Right ventricle myocardium superior (tissue), 1 donor: ENCODE measurements around the gene SLC5A6. TPM values are rescaled to one million over a fixed set of nuclear protein-coding genes. Genes with fewer than 3 reads are reported as not detected.

Experiments used
- ATAC-seq: fragments of 200-7000 bp; cut with Tn5 transposase; one replicate; pipeline ENCODE4 v1.9.1; 2020; ENCODE audit warnings: mild to moderate bottlenecking; ENCODE audit not compliant: poor library complexity
- DNase-seq: peaks from one replicate; pipeline ENCODE4 v3.0.0-alpha.2; 2020
- intact Hi-C: fragments of 100-400 bp; cut with DNase I; formaldehyde crosslinking; loops from one replicate; pipeline ENCODE4 v1.11.2; 2022
- total RNA-seq: library from RNA; stranded (reverse); fragmentation: NEBNext Ultra II Directional; extraction: Animal tissue kit (Norgen Biotek cat#: 25700); gene quantifications from one replicate; pipeline ENCODE4 v1.2.1, GENCODE V29; 2021
- donor health status: DM: no; HTN: yes; CAD: no; lungs with severe emphysema.

The SLC5A6 gene
- total RNA-seq, 1 donor from 2014 or later: 12.3 TPM

GRCh38 chr2:27154488-27154887 is 57.6 kb downstream of the SLC5A6 start:
- intact Hi-C loops: no loop called here
- ATAC-seq (no peak), DNase-seq (no peak)

- intact Hi-C loops: no loop called here
These were observed 59.1 kb downstream of the SLC5A6 start for GRCh38 chr2:27152796-27153464.

GRCh38 chr2:27152102-27152795 is 59.8 kb downstream of the SLC5A6 start:
- intact Hi-C loops: no loop called here
- DNase-seq (no peak), ATAC-seq (no peak)

More at GRCh38 chr2:27152796-27153464, 59.1 kb downstream of the SLC5A6 start:
- ATAC-seq (no peak), DNase-seq (no peak)

GRCh38 chr2:27150639-27151230 is 61.3 kb downstream of the SLC5A6 start:
- no peak for DNase-seq
- ATAC-seq: no peak
- intact Hi-C loops: no loop called here

Other genes starting within 250 kb of the SLC5A6 start
- gene MAPRE3, start 241.6 kb downstream of the SLC5A6 start, total RNA-seq: 57.9 TPM
- 28.2 TPM for gene TMEM214, start 179.3 kb downstream of the SLC5A6 start, total RNA-seq
- gene AGBL5, start 160.6 kb downstream of the SLC5A6 start, total RNA-seq: 6.8 TPM
- 393 TPM for gene OST4, start 140.6 kb downstream of the SLC5A6 start, total RNA-seq
- gene EMILIN1, start 133.7 kb downstream of the SLC5A6 start, total RNA-seq: 17.4 TPM
- 3.3 TPM for gene KHK, start 125.5 kb downstream of the SLC5A6 start, total RNA-seq
- 1.4 TPM for gene CGREF1, start 93.1 kb downstream of the SLC5A6 start, total RNA-seq
- 4.0 TPM for gene ABHD1, start 88.5 kb downstream of the SLC5A6 start, total RNA-seq
- gene PREB, start 77.6 kb downstream of the SLC5A6 start, total RNA-seq: 50.6 TPM
- not detected for gene PRR30, start 72.9 kb downstream of the SLC5A6 start, total RNA-seq
- gene TCF23, start 63.3 kb downstream of the SLC5A6 start, total RNA-seq: not detected
- 109 TPM for gene ATRAID, start 227 bp downstream of the SLC5A6 start, total RNA-seq
- gene CAD, start 5.1 kb upstream of the SLC5A6 start, total RNA-seq: 8.6 TPM
- 10.4 TPM for gene SLC30A3, start 50.8 kb upstream of the SLC5A6 start, total RNA-seq
- 2.3 TPM for gene DNAJC5G, start 63.2 kb upstream of the SLC5A6 start, total RNA-seq
- gene TRIM54, start 70.2 kb upstream of the SLC5A6 start, total RNA-seq: 301 TPM
- gene UCN, start 96.2 kb upstream of the SLC5A6 start, total RNA-seq: 0.59 TPM
- 37.2 TPM for gene MPV17, start 110.8 kb upstream of the SLC5A6 start, total RNA-seq
- gene GTF3C2, start 144.5 kb upstream of the SLC5A6 start, total RNA-seq: 14.6 TPM
- gene EIF2B4, start 158.1 kb upstream of the SLC5A6 start, total RNA-seq: 37.4 TPM
- gene SNX17, start 158.3 kb upstream of the SLC5A6 start, total RNA-seq: 55.6 TPM
- gene ZNF513, start 168.5 kb upstream of the SLC5A6 start, total RNA-seq: 6.0 TPM
- gene PPM1G, start 197.3 kb upstream of the SLC5A6 start, total RNA-seq: 34.3 TPM
- 50.8 TPM for gene NRBP1, start 216.4 kb upstream of the SLC5A6 start, total RNA-seq
- gene KRTCAP3, start 230.1 kb upstream of the SLC5A6 start, total RNA-seq: 0.24 TPM